IPS DF 4.7 (cell line): ENCODE measurements around the gene SBSN.

Source experiments
- DNase-seq: peaks from one replicate; pipeline ENCODE4 v3.0.0-alpha.2; 2013; ENCODE audit warnings: low spot score; ENCODE audit errors: extremely low read depth

The SBSN gene

GRCh38 chr19:35533822-35534392, 5.8 kb upstream of the SBSN start:
- no peak for DNase-seq

GRCh38 chr19:35533201-35533821, 5.2 kb upstream of the SBSN start, which contains the start of gene GAPDHS:
Gene GAPDHS (plus strand): TSS chr19:35533456. CDS start chr19:35533528, 72 bp downstream.
- no peak for DNase-seq

GRCh38 chr19:35531291-35531690, 3.2 kb upstream of the SBSN start:
- no peak for DNase-seq

- DNase-seq: no peak
Measured at GRCh38 chr19:35529241-35530218, 1.4 kb upstream of the SBSN start.

GRCh38 chr19:35525873-35526272, 2.2 kb downstream of the SBSN start:
- DNase-seq: no peak

- no peak for DNase-seq
Measured at GRCh38 chr19:35524181-35524837, 3.8 kb downstream of the SBSN start.

GRCh38 chr19:35522745-35523327, 5.3 kb downstream of the SBSN start:
- DNase-seq: no peak

- DNase-seq: no peak
Measured at GRCh38 chr19:35521124-35521743, 6.9 kb downstream of the SBSN start.

GRCh38 chr19:35519291-35519690, 8.8 kb downstream of the SBSN start:
- no peak for DNase-seq

GRCh38 chr19:35518313-35518712, 9.8 kb downstream of the SBSN start:
- DNase-seq: no peak

GRCh38 chr19:35517342-35517741, 10.8 kb downstream of the SBSN start:
- no peak for DNase-seq

- no peak for DNase-seq
Measured at GRCh38 chr19:35516310-35516709, 11.8 kb downstream of the SBSN start.

GRCh38 chr19:35514282-35514809, 13.8 kb downstream of the SBSN start:
- no peak for DNase-seq

- no peak for DNase-seq
Measured at GRCh38 chr19:35513628-35514281, 14.4 kb downstream of the SBSN start, which contains the start of gene DMKN. Gene DMKN (minus strand): TSS chr19:35513649. CDS start chr19:35513475, 174 bp downstream.

- DNase-seq: no peak
Measured at GRCh38 chr19:35512831-35513627, 15.1 kb downstream of the SBSN start.

- DNase-seq: no peak
Measured at GRCh38 chr19:35511337-35511736, 16.8 kb downstream of the SBSN start.

- DNase-seq: no peak
Measured at GRCh38 chr19:35510626-35510964, 17.5 kb downstream of the SBSN start.

GRCh38 chr19:35509861-35510625, 18.1 kb downstream of the SBSN start:
- DNase-seq: peak; percentile 76
